HL-60 (cell line): Measurements from ENCODE around the gene EARS2.

ENCODE experiments used
- DNase-seq, 2 experiments: peaks; one replicate each; pipeline ENCODE4 v3.0.0-alpha.2; 2010 to 2020; ENCODE audit warnings: low read depth in 1 of 2, low spot score in 1 of 2
- H3K27ac ChIP-seq: fragments of 250-450 bp; sonication (Bioruptor Pico); replicated peaks from 2 replicates; pipeline ENCODE4 v1.5.1; 2020; ENCODE audit warnings: mild to moderate bottlenecking, moderate library complexity
- H3K27me3 ChIP-seq: fragments of 250-450 bp; sonication (Bioruptor Pico); 2 replicates; pipeline ENCODE4 v1.5.1; 2021; ENCODE audit warnings: mild to moderate bottlenecking, moderate library complexity; ENCODE audit not compliant: insufficient read depth, poor library complexity, severe bottlenecking
- H3K4me3 ChIP-seq: replicated peaks from 2 replicates; pipeline ENCODE4 v1.5.1; 2011; ENCODE audit warnings: mild to moderate bottlenecking, control low read depth, low read length; ENCODE audit not compliant: insufficient read depth
- CTCF ChIP-seq: IDR thresholded peaks from one replicate; pipeline ENCODE4 v1.5.1; 2011; ENCODE audit warnings: low read length, control low read depth, inconsistent platforms; ENCODE audit not compliant: insufficient read depth
- GABPA ChIP-seq: IDR thresholded peaks from 2 replicates; pipeline ENCODE4 v1.6.1; 2012; ENCODE audit warnings: low read depth
- POLR2AphosphoS5 ChIP-seq: IDR thresholded peaks from 2 replicates; pipeline ENCODE4 v1.6.1; 2012; ENCODE audit warnings: low read depth
- REST ChIP-seq: IDR thresholded peaks from 2 replicates; pipeline ENCODE4 v1.6.1; 2012; ENCODE audit warnings: low read depth; ENCODE audit not compliant: insufficient replicate concordance
- SPI1 ChIP-seq: IDR thresholded peaks from 2 replicates; pipeline ENCODE4 v1.6.1; 2012; ENCODE audit warnings: low read depth, mild to moderate bottlenecking, borderline replicate concordance
- long read RNA-seq: library from polyadenylated mRNA; unstranded; transcript quantifications from one replicate; pipeline ENCODE4 v2.0.0, GENCODE V29; 2020

Gene EARS2
- long read RNA-seq, transcript EARS2-201 (9 exons, 3,961 nt), result major isoform, 96 of 138 reads
- long read RNA-seq, transcript EARS2-207 (10 exons, 3,840 nt), result minor isoform, 19 of 138 reads
- long read RNA-seq, partial matches to known transcripts, result 7 of 138 reads
- long read RNA-seq, other reads (novel, unspliced or antisense), result 14 of 138 reads

GRCh38 chr16:23556881-23557778 is at the start of gene EARS2, which contains the start of gene UBFD1:
Gene EARS2 (minus strand): TSS chr16:23557350. CDS start chr16:23557343, 7 bp downstream.
Gene UBFD1 (plus strand): TSS chr16:23557727. CDS start chr16:23557743, 16 bp downstream.
- peak; percentile 95 to 98 for DNase-seq
- Histone ChIP-seq H3K4me3 (peak within 1 kb of the TSS; percentile 91), H3K27me3 (no peaks in the 10 kb centered on the region), H3K27ac (peak within 1 kb of the TSS; percentile 87)
- no peak for TF ChIP-seq SPI1
- no peak; the same call in 1 of the 2 replicates for TF ChIP-seq POLR2AphosphoS5
- peak; percentile 69 for TF ChIP-seq GABPA
- TF ChIP-seq CTCF, result peak; percentile 52
- peak; percentile 37 for TF ChIP-seq REST

GRCh38 chr16:23597003-23597756 is 40.0 kb upstream of the EARS2 start:
- TF ChIP-seq POLR2AphosphoS5, result no peak
- TF ChIP-seq CTCF, result peak; percentile 18
- no peak overlapping the region for H3K4me3 ChIP-seq
- peak overlapping the region; percentile 80; the same call in 1 of the 2 replicates for H3K27ac ChIP-seq
- no peaks in the 10 kb centered on the region for H3K27me3 ChIP-seq
- peak in 1 of 2 experiments; percentile 76 for DNase-seq

GRCh38 chr16:23595951-23596720 is 39.0 kb upstream of the EARS2 start, which contains the start of gene NDUFAB1:
Gene NDUFAB1 (minus strand): TSS chr16:23596316. CDS start chr16:23596290, 26 bp downstream.
- Histone ChIP-seq H3K27me3 (no peaks in the 10 kb centered on the region), H3K4me3 (peak within 1 kb of the TSS; percentile 98), H3K27ac (peak within 1 kb of the TSS; percentile 80)
- TF ChIP-seq GABPA, result peak; percentile 54
- no peak for TF ChIP-seq SPI1
- TF ChIP-seq REST, result peak; percentile 34
- TF ChIP-seq CTCF, result peak; percentile 98
- TF ChIP-seq POLR2AphosphoS5, result peak; percentile 76; the same call in 1 of the 2 replicates
- DNase-seq, result peak; percentile 74 to 88
